PC-3 (cell line): ENCODE data around the gene FBXO38. TPM values are rescaled to one million over a fixed set of nuclear protein-coding genes. Genes with fewer than 3 reads are reported as not detected.
A peak's percentile ranks its signal among the peaks of the same experiment; 100 is the strongest.

Source experiments
- ATAC-seq: fragments of 200-7000 bp; cut with Tn5 transposase; 2 replicates; pipeline ENCODE4 v1.9.1; 2020; ENCODE audit warnings: mild to moderate bottlenecking, moderate library complexity
- BruUV-seq: library from RNA; stranded (reverse); fragments of 400-500 nt; replicated peaks from 2 replicates; lab custom pipeline; 2021; lab: Mats Ljungman, UMichigan
- CTCF ChIA-PET: fragments of 300-600 bp; sonication (Branson Sonifier 250); formaldehyde crosslinking; loops from one replicate; lab custom pipeline; 2022; ENCODE audit warnings: antibody characterized with exemption; lab: Charles Lee
- POLR2A ChIA-PET: fragments of 300-600 bp; sonication (Branson Sonifier 250); formaldehyde crosslinking; loops from one replicate; lab custom pipeline; 2022; ENCODE audit warnings: antibody characterized with exemption; ENCODE audit not compliant: unreplicated experiment; lab: Charles Lee
- DNase-seq: peaks from one replicate; pipeline ENCODE4 v3.0.0-alpha.2; 2015
- H2AFZ ChIP-seq: fragments of 300-600 bp; sonication (generic); 2 replicates; pipeline ENCODE4 v1.6.0; 2016; ENCODE audit warnings: antibody characterized with exemption, low read length
- H3F3A ChIP-seq: fragments of 300-600 bp; sonication (generic); one replicate; pipeline ENCODE4 v1.6.0; 2017; ENCODE audit warnings: antibody characterized with exemption, low read length, control low read depth, mild to moderate bottlenecking; ENCODE audit not compliant: unreplicated experiment
- H3K27ac ChIP-seq: fragments of 300-600 bp; sonication (generic); 2 replicates; pipeline ENCODE4 v1.5.1; 2016; ENCODE audit warnings: mild to moderate bottlenecking, low read length
- H3K27me3 ChIP-seq: fragments of 300-600 bp; sonication (generic); 2 replicates; pipeline ENCODE4 v1.6.1; 2016; ENCODE audit warnings: low read length, mixed read lengths
- H3K36me3 ChIP-seq: fragments of 300-600 bp; sonication (generic); 2 replicates; pipeline ENCODE4 v1.6.1; 2016; ENCODE audit warnings: low read depth, mixed run types, low read length, mixed read lengths
- H3K4me1 ChIP-seq: fragments of 300-600 bp; sonication (generic); 2 replicates; pipeline ENCODE4 v1.5.1; 2016; ENCODE audit warnings: low read length; ENCODE audit not compliant: insufficient read depth
- H3K4me2 ChIP-seq: fragments of 300-600 bp; sonication (generic); 2 replicates; pipeline ENCODE4 v1.6.0; 2016; ENCODE audit warnings: low read length
- H3K4me3 ChIP-seq: fragments of 300-600 bp; sonication (generic); 2 replicates; pipeline ENCODE4 v1.5.1; 2016; ENCODE audit warnings: mild to moderate bottlenecking, low read length, mixed read lengths
- H3K79me2 ChIP-seq: fragments of 300-600 bp; sonication (generic); 2 replicates; pipeline ENCODE4 v1.6.1; 2017; ENCODE audit warnings: low read length, mixed read lengths
- H3K9ac ChIP-seq: fragments of 300-600 bp; sonication (generic); 2 replicates; pipeline ENCODE4 v1.6.0; 2016; ENCODE audit warnings: mild to moderate bottlenecking, low read length
- H3K9me2 ChIP-seq: fragments of 300-600 bp; sonication (generic); replicated peaks from 2 replicates; pipeline ENCODE4 v1.6.1; 2016; ENCODE audit warnings: mixed run types, low read length, mixed read lengths
- H3K9me3 ChIP-seq: fragments of 300-600 bp; sonication (generic); 2 replicates; pipeline ENCODE4 v1.6.1; 2016; ENCODE audit warnings: low read length, mixed read lengths
- H4K20me1 ChIP-seq: fragments of 300-600 bp; sonication (generic); 2 replicates; pipeline ENCODE4 v1.6.1; 2016; ENCODE audit warnings: low read length, mixed read lengths
- CTCF ChIP-seq: fragments of 300-600 bp; sonication (generic); conservative IDR thresholded peaks from 2 replicates; pipeline ENCODE4 v1.5.1; 2017; ENCODE audit warnings: antibody characterized with exemption, low read depth, mild to moderate bottlenecking, low read length
- EZH2 ChIP-seq: fragments of 300-600 bp; sonication (generic); IDR thresholded peaks from one replicate; pipeline ENCODE4 v1.6.1; 2017; ENCODE audit warnings: antibody characterized with exemption, mild to moderate bottlenecking, low read length; ENCODE audit not compliant: unreplicated experiment
- EZH2phosphoT487 ChIP-seq: fragments of 300-600 bp; sonication (generic); IDR thresholded peaks from 2 replicates; pipeline ENCODE4 v1.6.1; 2018; ENCODE audit warnings: mild to moderate bottlenecking, antibody characterized with exemption, low read length, borderline replicate concordance
- intact Hi-C: fragments of 100-400 bp; cut with micrococcal nuclease; formaldehyde crosslinking; loops from 2 replicates; pipeline ENCODE4 v1.9.0; 2023
- total RNA-seq: library from RNA; depleted of rRNA; stranded (reverse); fragments of >200 nt; gene quantifications from 2 replicates; pipeline ENCODE4 v1.2.3, GENCODE V29; 2014

FBXO38 gene
- total RNA-seq, 1 experiment from 2014 or later = 42.7 TPM

GRCh38 chr5:148471379-148471778 is 87.6 kb downstream of the FBXO38 start:
- intact Hi-C loops = no loop called here

GRCh38 chr5:148474025-148474511 is 90.3 kb downstream of the FBXO38 start:
- no peak for DNase-seq
- CTCF ChIA-PET = no interaction called here
- no peak for TF ChIP-seq EZH2phosphoT487
- TF ChIP-seq EZH2 = no peak
- no peak for TF ChIP-seq CTCF
- Histone ChIP-seq H3K4me3 (no peak overlapping the region), H3K36me3 (no peaks in the 10 kb centered on the region), H4K20me1 (no peaks in the 10 kb centered on the region), H3K9me3 (no peaks in the 10 kb centered on the region), H3K9me2 (no peaks in the 10 kb centered on the region), H3K4me2 (no peak overlapping the region), H3F3A (no peaks in the 10 kb centered on the region), H3K27me3 (peaks cover 41% of the 10 kb centered on the region), H2AFZ (no peak overlapping the region), H3K79me2 (no peaks in the 10 kb centered on the region), H3K27ac (no peak overlapping the region), H3K9ac (no peak overlapping the region), H3K4me1 (peaks cover 24% of the 10 kb centered on the region)
- no TSS peak for BruUV-seq
- intact Hi-C loops = no loop called here
- POLR2A ChIA-PET = no interaction called here
- ATAC-seq = no peak

More at GRCh38 chr5:148471379-148471778, 87.6 kb downstream of the FBXO38 start:
- Histone ChIP-seq H3K9ac (no peak overlapping the region), H3K4me3 (no peak overlapping the region), H3K36me3 (no peaks in the 10 kb centered on the region), H3F3A (no peaks in the 10 kb centered on the region), H3K4me2 (peak overlapping the region; percentile 13), H3K79me2 (no peaks in the 10 kb centered on the region), H3K27me3 (peaks cover 14% of the 10 kb centered on the region), H2AFZ (no peak overlapping the region), H3K9me3 (no peaks in the 10 kb centered on the region), H3K9me2 (no peaks in the 10 kb centered on the region), H3K4me1 (peaks cover 28% of the 10 kb centered on the region), H3K27ac (peak overlapping the region; percentile 19), H4K20me1 (no peaks in the 10 kb centered on the region)
- BruUV-seq = no TSS peak
- ChIA-PET CTCF (no interaction called here), POLR2A (no interaction called here)
- DNase-seq = peak; percentile 86
- TF ChIP-seq EZH2phosphoT487 = no peak
- no peak for TF ChIP-seq CTCF
- no peak for TF ChIP-seq EZH2
- peak; percentile 72 for ATAC-seq

- peaks cover 46% of the 10 kb centered on the region for H3K27me3 ChIP-seq
- peaks cover 11% of the 10 kb centered on the region for H3K4me1 ChIP-seq
- no peak overlapping the region for H3K9ac ChIP-seq
- ChIA-PET CTCF (no interaction called here), POLR2A (no interaction called here)
- H2AFZ ChIP-seq = no peak overlapping the region
- ATAC-seq (no peak), DNase-seq (no peak)
- no peaks in the 10 kb centered on the region for H3K36me3 ChIP-seq
- no peak overlapping the region for H3K27ac ChIP-seq
- H3K4me3 ChIP-seq = no peak overlapping the region
- no peaks in the 10 kb centered on the region for H4K20me1 ChIP-seq
- H3K79me2 ChIP-seq = no peaks in the 10 kb centered on the region
- intact Hi-C loops = no loop called here
- no peaks in the 10 kb centered on the region for H3K9me3 ChIP-seq
- H3K9me2 ChIP-seq = no peaks in the 10 kb centered on the region
- H3F3A ChIP-seq = no peaks in the 10 kb centered on the region
- no peak overlapping the region for H3K4me2 ChIP-seq
- TF ChIP-seq EZH2phosphoT487 (no peak), CTCF (no peak), EZH2 (no peak)
- BruUV-seq = no TSS peak
Observed at GRCh38 chr5:148476302-148476701, 92.5 kb downstream of the FBXO38 start.
